T-helper 1 cell treated with Interleukin-12 subunit alpha and Interleukin-12 subunit beta and Interleukin-4 antibody, amounts not matched to agents 30 ng/mL and 1 ng/mL, for 36 hours (primary cell): Measurements from ENCODE around the gene FBXL13. TPM values are rescaled to one million over a fixed set of nuclear protein-coding genes. Genes with fewer than 3 reads are reported as not detected.

Source experiments
- intact Hi-C: fragments of 100-400 bp; cut with micrococcal nuclease; formaldehyde crosslinking; loops from one replicate; pipeline ENCODE4 v1.15.1; 2024
- total RNA-seq: library from RNA; stranded (reverse); gene quantifications from 2 replicates; pipeline ENCODE4 v1.2.3, GENCODE V29; 2022

FBXL13 gene
- total RNA-seq, 1 donor from 2014 or later = 0.29 TPM

DNA sequence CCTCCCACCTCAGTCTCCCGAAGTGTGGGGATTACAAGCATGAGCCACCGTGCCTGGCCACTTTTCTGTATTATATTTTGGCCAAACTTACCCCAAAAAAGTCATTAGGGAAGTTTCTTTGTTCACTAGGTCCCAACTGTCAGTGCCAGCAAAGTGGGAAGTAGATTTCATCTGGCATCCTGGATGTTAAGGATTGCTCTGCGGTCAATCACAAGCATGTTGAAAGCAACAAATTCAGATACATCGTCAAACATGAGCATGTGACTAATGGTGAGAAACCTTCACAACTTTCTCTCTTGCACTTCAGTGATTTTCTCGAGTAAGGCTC, 176.1 kb downstream of the FBXL13 start:
- intact Hi-C loops = no loop called here

GRCh38 chr7:102897856-102898531, 176.6 kb downstream of the FBXL13 start:
- intact Hi-C loops = no loop called here

GRCh38 chr7:102897211-102897631, 177.4 kb downstream of the FBXL13 start:
- intact Hi-C loops = no loop called here

DNA sequence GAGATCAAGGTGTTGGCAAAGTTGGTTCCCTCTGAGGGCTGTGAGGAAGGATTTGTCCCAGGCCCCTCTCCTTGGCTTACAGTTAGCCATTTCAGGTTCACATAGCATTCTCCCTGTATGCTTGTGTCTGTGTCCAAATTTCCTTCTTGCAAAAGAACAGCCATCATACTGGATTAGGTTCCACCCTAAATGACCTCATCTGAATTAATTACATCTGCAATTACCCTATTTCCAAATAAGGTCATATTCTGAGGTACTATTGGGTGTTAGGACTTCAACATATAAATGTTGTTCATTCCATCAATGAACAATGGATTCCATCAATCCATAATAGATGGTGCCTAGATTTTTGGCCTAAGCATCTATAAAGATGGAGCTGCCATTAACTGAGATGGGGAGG, 178.0 kb downstream of the FBXL13 start:
- intact Hi-C loops = no loop called here

DNA sequence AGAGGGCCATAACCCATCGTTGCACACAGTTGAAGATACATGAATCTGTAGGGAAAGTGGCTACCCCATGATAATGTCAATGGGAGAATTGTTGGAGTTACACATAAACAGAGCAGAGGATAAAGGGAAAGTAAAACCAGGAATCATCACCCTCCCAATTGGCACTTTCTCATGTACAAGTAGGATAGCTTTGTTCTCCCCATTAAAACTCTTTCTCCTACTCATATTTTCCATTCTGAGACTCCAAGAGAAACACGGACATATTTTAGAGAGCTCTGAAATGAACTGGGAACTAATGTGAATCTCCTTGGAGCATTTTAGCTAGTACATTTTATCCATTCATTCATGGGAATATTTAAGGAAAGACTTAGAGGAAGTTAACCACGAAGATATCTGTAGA, 179.0 kb downstream of the FBXL13 start:
- intact Hi-C loops = no loop called here

DNA sequence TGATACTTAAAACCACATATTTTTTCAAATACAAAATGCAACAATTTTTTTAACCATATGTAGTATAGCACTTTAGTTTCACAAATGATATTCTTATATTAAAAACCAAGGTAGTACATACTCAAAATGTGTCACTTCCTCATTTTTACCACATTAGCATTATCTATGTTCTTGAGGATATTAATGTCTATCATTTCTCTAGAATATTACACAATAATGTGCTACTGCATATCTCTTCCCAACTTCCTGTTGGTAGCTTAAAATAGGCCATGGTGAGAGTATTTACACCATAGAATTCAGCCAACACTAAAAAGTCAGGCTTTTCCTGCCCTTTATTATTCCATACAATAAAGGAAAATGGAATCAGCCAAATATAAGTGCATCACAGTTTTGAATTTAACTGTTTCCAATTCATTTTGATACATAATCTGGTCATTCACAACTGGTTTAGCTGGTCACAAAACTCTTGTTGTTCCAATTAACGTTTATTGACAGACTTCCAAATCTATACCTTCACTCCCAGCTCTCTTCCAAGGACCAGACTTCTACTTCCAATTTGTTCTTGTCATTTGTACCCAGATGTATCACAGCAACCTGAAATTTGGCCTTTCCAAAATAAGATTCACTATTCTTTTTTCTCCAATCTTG, 181.8 kb downstream of the FBXL13 start:
- intact Hi-C loops = no loop called here

- intact Hi-C loops = no loop called here
These were observed 182.8 kb downstream of the FBXL13 start for GRCh38 chr7:102891693-102892261.

- intact Hi-C loops = no loop called here
These were observed 183.5 kb downstream of the FBXL13 start for GRCh38 chr7:102890971-102891692.

GRCh38 chr7:102890292-102890970, 184.2 kb downstream of the FBXL13 start:
- intact Hi-C loops = no loop called here

DNA sequence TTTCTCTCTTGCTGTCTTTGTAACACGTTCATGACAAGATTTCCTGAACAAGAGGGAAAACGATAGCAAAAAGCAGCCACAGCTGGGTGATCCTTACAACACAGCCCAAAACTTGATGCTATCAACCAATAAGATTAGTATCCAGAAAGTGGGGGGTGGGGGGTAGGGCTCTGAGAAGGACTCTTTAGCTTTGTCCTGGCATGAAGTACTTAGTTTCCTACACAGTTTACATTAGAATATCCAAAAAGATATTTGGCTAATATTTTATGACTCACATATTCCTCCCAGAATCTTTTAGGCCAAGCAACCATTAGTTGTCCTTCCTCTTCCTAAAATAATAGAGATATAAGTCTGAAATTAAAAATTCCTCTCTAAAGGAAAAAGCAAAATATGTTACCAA, 184.7 kb downstream of the FBXL13 start:
- intact Hi-C loops = no loop called here

DNA sequence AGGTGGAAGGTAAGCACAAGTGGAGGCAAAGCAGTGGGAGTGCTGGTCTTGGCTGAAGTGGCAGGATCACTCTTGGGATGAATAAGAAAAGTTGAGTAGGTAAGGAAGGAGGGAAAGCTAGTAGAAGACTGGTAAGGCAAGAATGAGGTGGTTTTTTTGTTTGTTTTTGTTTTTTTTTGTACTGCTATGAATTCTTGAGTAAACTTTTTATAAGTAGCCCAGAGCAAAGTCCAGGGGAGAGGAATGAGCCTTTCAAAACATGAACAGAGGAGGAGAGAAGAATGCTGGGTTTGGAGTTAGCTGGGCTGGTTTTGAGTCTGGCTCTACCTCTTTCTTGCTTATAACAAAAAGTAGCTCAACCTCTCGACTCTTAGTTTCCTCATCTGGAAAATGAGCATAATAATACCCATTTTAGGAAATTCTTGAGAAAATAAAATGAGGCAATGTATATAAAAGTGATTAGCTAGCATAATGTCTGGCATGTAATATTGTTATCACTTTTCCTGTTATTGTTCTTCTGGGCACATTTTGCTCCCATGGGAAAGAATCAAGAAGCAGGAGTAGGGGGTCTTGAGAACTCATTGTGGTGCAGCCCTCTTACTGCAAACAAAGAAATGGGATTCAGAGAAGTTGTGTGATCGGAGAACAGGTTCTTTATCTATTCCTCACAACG, 185.9 kb downstream of the FBXL13 start:
- intact Hi-C loops = no loop called here

GRCh38 chr7:102883098-102883860, 191.3 kb downstream of the FBXL13 start:
- intact Hi-C loops = no loop called here

DNA sequence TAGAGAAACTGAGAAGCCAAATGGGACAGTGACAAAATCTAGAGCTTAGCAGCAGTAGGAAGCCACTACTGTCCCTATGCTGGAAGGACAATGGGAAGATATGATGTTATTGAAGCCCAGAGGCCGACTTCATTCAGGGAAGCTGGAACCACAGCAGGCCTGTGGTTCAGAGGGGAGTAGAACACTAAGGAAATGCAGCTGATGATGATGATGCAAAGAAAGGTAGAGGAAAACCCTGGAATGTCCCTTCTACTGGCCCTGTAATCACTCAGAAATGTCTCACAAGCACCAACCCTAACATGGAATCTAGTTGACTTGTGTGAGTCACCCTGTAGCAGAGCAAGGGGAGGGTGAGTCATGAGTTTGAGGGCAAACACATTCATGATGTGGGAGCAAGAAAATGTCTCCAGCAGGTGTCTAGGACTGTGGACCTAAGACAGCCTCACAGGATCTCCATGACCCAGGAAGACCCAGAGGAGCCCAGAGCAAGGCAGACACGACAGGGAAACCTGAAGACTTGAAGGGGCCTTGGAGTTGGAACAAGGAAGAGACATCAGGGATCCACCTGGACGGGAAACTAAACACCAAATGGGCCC, 198.8 kb downstream of the FBXL13 start:
- intact Hi-C loops = no loop called here

DNA sequence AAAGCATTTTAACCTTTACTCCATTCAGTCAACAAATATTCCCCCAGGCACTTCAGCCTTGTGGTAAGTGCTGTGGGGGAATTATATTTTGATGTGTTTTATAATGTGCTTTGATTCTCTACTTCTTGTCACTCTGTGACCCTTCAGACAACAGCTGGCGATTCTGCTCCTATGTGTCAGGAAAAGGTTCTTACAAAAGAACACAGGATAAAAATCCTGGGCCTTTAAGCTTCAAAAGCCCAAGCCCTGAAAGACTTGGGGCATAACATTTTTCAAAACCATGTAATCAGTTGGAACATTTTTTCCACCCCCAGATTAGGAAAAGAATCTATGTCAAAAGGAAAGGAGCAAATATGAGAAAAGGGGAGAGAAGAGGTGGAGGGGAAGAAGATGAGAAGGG, 199.6 kb downstream of the FBXL13 start:
- intact Hi-C loops = loop anchor here (1.0 to 5.0 kb wide), 2 partner anchors 40 to 402 kb away; no protein-coding TSS in a partner anchor

- intact Hi-C loops = loop anchor here (1.0 to 5.0 kb wide), 2 partner anchors 39 to 403 kb away; no protein-coding TSS in a partner anchor
These were observed 200.3 kb downstream of the FBXL13 start for GRCh38 chr7:102874166-102874829.

DNA sequence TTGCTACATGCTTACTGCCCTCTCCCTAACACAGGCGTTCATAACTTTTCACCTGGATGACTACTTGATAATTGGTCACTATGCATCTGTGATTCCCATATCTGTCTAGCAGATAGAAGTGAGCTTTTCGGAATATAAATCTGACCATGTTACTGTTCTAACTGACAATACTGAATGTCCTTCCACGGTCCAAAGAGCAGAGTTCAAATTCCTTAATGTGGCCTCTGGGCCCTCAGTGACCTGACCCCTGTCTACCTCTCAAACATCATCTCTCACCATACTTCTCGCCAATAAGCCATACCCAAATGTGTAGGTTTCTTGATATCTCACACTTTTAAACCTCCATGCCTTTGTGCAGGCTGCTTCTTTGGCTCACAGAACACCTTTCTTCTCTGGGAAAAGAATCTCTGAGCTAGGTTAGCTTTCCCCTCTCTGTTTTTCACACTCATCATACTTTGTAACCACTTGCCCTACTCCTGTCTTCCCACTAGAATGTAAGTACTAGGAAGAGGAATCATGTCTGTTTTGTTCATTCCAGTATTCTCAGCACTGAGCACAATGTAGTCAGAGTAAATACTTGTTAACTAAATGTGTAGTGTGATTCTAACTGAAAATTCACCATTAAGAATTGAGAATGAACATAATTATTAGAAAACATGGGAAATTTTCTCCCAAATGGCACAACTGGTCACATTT, 201.0 kb downstream of the FBXL13 start:
- intact Hi-C loops = loop anchor here (1.0 to 5.0 kb wide), 2 partner anchors 38 to 404 kb away; no protein-coding TSS in a partner anchor

DNA sequence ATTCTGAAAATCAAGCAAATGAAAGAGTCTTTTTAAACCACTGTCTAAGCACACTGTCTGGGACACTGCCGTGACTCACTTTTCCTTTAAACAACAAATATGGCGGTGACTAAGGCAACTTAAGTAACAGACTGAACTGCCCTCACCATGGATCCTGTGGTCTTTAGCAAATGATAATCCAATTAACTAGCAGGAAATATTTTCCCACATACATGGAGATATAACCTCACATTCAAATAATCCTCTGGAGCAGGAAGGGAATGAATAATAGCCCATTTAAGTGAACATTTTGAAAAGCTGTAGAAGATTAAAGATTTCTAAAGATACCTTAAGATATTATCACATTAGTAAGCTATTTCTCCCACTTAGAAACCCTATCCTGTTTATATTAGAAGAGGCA, 202.1 kb downstream of the FBXL13 start:
- intact Hi-C loops = loop anchor here (5.0 kb wide), 1 partner anchor 405 kb away; no protein-coding TSS in a partner anchor

DNA sequence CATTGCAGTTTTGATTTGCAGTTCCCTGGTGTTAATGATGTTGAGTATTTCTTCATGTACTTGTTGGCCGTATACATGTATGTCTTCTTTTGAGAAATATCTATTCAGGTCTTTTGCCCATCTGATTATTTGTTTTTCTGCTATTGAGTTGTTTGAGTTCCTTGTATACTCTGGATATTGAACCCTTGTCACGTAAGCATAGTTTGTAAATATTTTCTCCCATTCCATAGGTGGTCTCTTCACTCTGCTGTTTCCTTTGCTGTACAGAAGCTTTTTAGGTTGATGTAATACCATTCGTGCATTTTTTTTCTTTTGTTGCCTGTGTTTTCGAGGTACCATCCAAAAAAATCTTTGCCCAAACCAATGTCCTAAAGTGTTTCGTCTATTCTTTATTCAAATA, 205.4 kb downstream of the FBXL13 start:
- intact Hi-C loops = no loop called here
